Kidney epithelial cell (primary cell): ENCODE results near the gene GADL1. TPM values are rescaled to one million over a fixed set of nuclear protein-coding genes. Genes with fewer than 3 reads are reported as not detected.
A peak's percentile ranks its signal among the peaks of the same experiment; 100 is the strongest.

Source experiments
- DNase-seq: peaks from one replicate; pipeline ENCODE4 v3.0.0-alpha.2; 2010; ENCODE audit warnings: low read depth
- H3K27me3 ChIP-seq: 2 replicates; pipeline ENCODE4 v1.6.0; 2011; ENCODE audit warnings: low read length; ENCODE audit not compliant: control insufficient read depth, insufficient read depth
- H3K36me3 ChIP-seq: 2 replicates; pipeline ENCODE4 v1.5.1; 2011; ENCODE audit warnings: low read length; ENCODE audit not compliant: control insufficient read depth, insufficient read depth
- H3K4me3 ChIP-seq: 2 replicates; pipeline ENCODE4 v1.5.1; 2011; ENCODE audit warnings: low read depth, mild to moderate bottlenecking, control low read depth, low read length
- CTCF ChIP-seq: IDR thresholded peaks from 2 replicates; pipeline ENCODE4 v1.5.1; 2011; ENCODE audit warnings: mild to moderate bottlenecking, moderate library complexity, low read length, control low read depth, inconsistent platforms; ENCODE audit not compliant: insufficient read depth, poor library complexity, severe bottlenecking
- total RNA-seq: library from RNA; depleted of rRNA; stranded (reverse); fragments of >200 nt; gene quantifications from 2 replicates; pipeline ENCODE4 v1.2.3, GENCODE V29; 2015

Gene GADL1
- total RNA-seq, 1 donor from 2014 or later, result not detected

GRCh38 chr3:30724863-30725262 is 169.6 kb downstream of the GADL1 start:
- Histone ChIP-seq H3K27me3 (no peaks in the 10 kb centered on the region), H3K36me3 (no peaks in the 10 kb centered on the region), H3K4me3 (no peak overlapping the region)
- no peak for DNase-seq
- TF ChIP-seq CTCF, result no peak

DNA sequence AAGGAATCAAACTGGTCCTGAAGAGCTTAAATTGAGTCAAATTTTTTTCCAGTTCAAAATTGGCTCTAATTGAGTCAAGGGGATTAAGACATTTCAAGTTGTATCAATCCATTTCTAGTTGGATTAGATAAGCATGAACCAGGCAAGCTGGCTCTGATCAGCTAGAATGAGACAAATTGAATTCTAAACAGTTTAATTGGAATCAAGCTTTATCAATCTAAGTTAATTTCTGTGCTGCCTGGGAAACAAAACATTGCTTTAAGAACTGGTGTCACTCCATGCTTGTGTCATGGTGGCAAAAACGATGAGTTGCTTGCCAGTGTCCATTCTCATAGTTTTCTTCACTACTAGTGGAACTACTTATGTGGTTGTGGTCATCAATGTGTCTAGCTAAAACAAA is 171.2 kb downstream of the GADL1 start:
- DNase-seq, result no peak
- H3K36me3 ChIP-seq, result no peaks in the 10 kb centered on the region
- H3K27me3 ChIP-seq, result no peaks in the 10 kb centered on the region
- no peak for TF ChIP-seq CTCF
- no peak overlapping the region for H3K4me3 ChIP-seq

GRCh38 chr3:30721314-30721634 is 173.2 kb downstream of the GADL1 start:
- DNase-seq, result no peak
- Histone ChIP-seq H3K36me3 (no peaks in the 10 kb centered on the region), H3K27me3 (no peaks in the 10 kb centered on the region), H3K4me3 (no peak overlapping the region)
- no peak for TF ChIP-seq CTCF

DNA sequence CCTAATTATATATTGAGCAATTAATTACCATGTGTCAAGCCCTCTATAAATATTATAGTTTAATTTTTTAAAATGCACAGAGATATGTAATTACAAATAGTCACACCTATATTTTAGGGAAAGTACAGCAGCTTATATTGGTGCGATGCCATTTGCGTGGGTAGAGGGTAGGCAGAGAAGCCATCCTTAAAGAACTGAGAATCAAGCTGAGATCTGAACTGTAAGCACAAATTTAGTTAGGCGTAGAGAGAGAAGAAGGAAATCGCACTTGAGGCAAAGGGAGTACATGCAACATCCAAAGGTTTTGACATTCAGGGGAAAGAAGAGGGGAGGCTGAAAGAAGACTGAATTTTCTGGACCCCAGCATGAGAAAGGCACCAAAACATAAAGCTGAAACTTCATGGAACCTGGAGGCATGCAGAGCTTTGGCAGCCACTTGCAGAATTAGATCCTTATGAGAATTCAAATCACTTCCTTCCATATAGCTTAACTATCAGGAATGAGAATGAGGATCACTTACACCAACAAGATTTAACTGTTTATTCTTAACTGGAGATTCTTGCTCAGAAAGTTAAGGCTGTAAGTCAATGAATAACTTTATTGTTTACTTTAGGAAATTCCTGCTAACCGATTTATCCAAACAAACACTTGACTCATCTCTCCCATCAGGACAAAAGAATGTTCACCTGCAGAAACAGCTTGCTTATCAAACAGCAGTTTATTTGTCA is 173.7 kb downstream of the GADL1 start:
- peak; percentile 94 for DNase-seq
- H3K36me3 ChIP-seq, result no peaks in the 10 kb centered on the region
- no peak for TF ChIP-seq CTCF
- H3K27me3 ChIP-seq, result no peaks in the 10 kb centered on the region
- no peak overlapping the region for H3K4me3 ChIP-seq

GRCh38 chr3:30719536-30719935 is 174.9 kb downstream of the GADL1 start:
- no peak for DNase-seq
- no peak for TF ChIP-seq CTCF
- Histone ChIP-seq H3K36me3 (no peaks in the 10 kb centered on the region), H3K27me3 (no peaks in the 10 kb centered on the region), H3K4me3 (no peak overlapping the region)

- H3K4me3 ChIP-seq, result no peak overlapping the region
- DNase-seq, result no peak
Observed at GRCh38 chr3:30713885-30714503, 180.5 kb downstream of the GADL1 start.

More at GRCh38 chr3:30713885-30714503, 180.5 kb downstream of the GADL1 start:
- no peaks in the 10 kb centered on the region for H3K27me3 ChIP-seq
- no peaks in the 10 kb centered on the region for H3K36me3 ChIP-seq
- no peak for TF ChIP-seq CTCF
